GM18858 (cell line): Measurements from ENCODE around the gene RBSN.
"Not testable (repeated sequence)": the region's sequence is repeated elsewhere in the genome, so short reads cannot be mapped to it uniquely, and the experiment has no call there.

Experiments
- ATAC-seq: cut with Tn5 transposase; IDR thresholded peaks from one replicate; pipeline ENCODE4 v1.9.1; 2021; ENCODE audit not compliant: unreplicated experiment

Gene RBSN

GRCh38 chr3:15098503-15099363, at the start of gene RBSN:
TSS of gene RBSN (minus strand) at chr3:15099148. CDS start at chr3:15096120, 3,028 bp downstream.
- ATAC-seq = peak; percentile 75

- no peak for ATAC-seq
Measured at GRCh38 chr3:15148614-15149013, 49.7 kb upstream of the RBSN start.

DNA sequence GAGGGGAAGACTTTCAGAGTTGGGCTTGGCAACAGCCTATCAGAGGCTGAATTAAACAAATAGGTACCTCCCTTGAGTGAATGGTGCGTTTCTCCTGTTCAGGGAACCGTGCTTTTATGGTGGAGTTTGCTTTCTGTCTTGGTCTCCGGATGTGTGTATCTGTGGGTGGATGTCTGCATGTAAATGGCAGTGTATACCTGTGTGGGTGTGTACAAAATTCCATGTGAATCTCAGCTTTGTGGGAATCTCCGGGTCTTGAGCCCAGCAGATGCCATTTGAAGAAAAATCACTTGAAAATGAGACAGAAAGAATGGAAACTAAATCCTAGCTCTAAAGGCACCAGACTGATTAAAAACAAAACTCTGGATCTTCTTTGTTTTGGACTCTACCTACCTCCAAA, 37.9 kb upstream of the RBSN start:
- ATAC-seq = not testable (repeated sequence)

GRCh38 chr3:15134968-15135367, 36.0 kb upstream of the RBSN start:
- not testable (repeated sequence) for ATAC-seq

- not testable (repeated sequence) for ATAC-seq
Measured at GRCh38 chr3:15128403-15128802, 29.5 kb upstream of the RBSN start.

GRCh38 chr3:15126975-15127374, 28.0 kb upstream of the RBSN start:
- ATAC-seq = not testable (repeated sequence)

GRCh38 chr3:15122398-15122797, 23.4 kb upstream of the RBSN start:
- no peak for ATAC-seq

DNA sequence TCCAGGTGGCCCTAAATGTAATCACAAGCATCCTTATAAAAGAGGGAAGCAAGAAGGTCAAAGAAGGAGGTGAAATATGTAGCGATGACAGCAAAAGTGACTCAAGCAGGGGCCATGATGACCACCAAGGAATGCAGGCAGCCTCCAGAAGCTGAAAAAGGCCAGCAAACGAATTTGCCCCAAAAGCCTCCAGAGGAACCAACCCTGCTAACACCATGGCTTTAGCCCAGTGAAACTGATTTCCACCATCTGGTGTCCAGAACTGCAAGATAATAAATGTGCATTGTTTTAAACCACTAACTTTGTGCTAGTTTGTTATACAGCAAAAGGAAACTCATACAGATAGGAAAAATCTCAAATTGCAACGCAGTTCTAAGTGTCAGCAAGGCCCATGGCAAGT, 23.0 kb upstream of the RBSN start:
- no peak for ATAC-seq

- no peak for ATAC-seq
Measured at GRCh38 chr3:15120986-15121385, 22.0 kb upstream of the RBSN start.

DNA sequence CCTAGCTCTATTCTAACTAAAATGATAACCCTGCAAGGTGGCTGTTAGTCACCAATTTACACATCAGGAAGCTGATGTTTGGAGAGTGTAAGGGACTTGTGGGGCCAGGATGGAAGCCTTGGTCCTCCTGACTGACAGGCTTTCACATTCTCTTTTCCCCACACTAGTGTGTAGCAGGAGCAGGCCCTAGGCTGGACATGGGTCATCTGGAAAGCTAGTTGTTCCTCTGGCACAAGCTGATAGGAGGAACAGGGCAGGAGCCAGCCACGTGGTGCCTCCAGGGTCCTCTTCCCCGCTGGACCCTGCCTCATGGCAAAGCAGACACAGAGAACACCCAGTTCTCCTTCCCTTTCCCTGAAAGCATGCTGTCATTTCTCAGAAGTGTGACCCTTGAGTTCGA, 18.1 kb upstream of the RBSN start:
- no peak for ATAC-seq

GRCh38 chr3:15116032-15116669, 17.2 kb upstream of the RBSN start:
- no peak for ATAC-seq

DNA sequence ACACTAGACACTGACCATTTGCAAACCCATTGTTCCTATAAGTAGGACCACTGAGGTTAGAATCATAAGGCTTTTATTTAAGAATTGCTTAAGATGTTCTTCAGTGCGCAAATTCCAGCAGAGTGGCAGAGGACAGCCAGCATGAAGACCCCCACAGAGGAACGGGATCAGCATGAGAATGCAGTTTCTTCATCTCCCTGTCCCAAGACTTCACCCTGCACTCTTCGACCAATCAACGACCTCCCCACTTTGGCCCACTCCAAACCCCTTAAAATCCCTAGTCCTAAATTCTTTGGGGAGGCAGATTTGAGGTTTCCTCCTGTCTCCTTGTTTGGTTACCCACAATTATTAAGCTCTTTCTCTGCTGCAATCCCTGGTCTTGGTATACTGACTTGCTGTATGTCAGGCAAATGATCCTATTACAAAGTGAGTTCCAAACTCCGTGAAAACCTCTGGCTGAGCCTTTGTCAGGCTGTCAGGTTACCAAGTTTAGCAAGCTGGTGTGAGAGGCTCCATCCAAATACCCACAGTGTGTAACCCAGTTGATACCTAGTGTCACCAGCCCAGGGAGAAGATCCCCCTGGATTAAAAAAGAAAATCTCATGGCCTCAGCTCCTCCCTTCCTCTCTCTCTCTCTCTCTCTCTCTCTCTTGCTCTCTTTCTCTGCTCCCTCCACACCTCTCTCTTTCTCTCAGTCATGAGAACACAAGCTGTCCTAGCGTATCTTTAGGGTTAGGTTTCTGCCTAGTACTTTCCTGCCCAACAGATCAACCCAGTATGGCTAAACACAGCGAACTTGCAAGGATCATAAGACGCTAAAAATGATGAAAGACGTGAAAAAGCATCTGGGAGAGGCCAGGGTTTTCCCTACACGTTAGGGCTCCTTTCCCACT, 15.8 kb upstream of the RBSN start:
- no peak for ATAC-seq

GRCh38 chr3:15113884-15114283, 14.9 kb upstream of the RBSN start:
- no peak for ATAC-seq

DNA sequence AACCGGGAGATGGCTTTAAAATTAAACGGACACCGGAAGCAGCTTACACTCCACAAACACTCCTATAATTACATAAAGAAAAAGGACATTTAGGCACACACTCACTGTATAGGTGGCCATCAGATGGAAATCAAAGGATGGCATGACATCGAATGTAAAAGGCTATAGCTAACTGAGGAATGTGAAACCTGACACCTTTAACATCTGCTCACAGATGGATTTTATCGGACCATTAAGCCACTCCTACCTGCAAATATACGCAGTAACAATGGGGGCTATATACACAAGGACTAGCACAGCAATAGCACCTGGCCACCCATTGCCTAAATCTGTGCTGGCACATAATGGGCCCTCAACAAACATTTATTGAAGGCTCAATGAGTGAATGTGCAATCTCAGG, 14.5 kb upstream of the RBSN start:
- no peak for ATAC-seq

DNA sequence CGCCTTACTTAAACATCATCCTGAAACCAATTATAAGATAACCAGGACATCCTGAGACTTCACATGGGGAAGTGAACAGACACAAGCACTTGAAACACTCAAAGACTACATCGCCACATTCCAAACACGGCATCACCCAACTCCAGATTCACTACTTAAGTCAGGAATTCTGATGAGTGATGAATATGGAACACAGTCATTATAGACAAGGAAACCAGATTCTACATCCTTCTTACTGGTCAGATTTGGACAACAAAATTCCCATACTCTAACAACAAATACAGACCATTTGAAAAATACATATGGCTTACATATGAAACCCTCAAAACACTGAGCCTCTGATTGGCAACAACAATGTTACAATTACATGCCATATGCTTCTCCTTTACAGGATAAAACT, 13.1 kb upstream of the RBSN start:
- no peak for ATAC-seq

GRCh38 chr3:15110206-15110605, 11.3 kb upstream of the RBSN start:
- ATAC-seq = no peak

DNA sequence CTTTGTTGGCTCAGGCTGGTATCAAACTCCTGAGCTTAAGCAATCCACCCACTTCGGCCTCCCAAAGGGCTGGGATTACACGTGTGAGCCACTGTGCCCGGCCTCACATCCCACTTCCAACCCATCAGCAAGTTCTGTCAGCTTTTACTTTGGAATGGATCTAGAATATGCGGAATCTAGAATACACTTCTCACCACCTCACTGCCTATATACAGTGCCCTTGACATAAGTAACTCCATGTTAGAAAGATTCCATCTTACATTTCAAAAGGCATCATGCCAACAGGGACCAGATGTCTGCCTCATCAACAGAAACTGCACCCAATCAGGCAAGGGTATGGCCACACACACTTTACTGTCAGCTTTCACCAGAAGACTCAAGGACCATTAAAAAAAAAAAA, 9.9 kb upstream of the RBSN start:
- no peak for ATAC-seq

DNA sequence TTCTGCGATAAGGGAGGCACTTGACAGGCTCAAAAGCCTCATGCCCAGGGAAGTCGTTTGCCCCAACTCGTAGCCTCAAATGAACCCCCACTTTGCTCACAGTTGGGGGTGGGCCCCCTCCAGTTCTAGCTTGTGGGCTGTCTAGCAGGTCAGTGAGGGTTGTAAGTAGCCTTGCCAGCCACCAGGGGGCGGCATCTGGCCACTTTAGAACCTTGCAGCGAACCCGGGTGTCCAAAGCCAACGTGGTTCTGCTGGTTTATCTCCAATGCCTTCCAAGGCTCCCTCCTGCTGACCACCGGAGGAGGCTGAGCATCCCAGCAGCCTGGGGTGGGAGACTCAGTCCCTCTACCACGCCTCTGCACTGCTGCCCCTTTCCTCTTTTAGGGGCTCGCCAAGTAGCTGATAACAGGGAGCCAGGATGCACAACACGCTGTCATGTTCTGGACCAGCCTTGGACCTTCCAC, 9.2 kb upstream of the RBSN start:
- peak; percentile 83 for ATAC-seq

DNA sequence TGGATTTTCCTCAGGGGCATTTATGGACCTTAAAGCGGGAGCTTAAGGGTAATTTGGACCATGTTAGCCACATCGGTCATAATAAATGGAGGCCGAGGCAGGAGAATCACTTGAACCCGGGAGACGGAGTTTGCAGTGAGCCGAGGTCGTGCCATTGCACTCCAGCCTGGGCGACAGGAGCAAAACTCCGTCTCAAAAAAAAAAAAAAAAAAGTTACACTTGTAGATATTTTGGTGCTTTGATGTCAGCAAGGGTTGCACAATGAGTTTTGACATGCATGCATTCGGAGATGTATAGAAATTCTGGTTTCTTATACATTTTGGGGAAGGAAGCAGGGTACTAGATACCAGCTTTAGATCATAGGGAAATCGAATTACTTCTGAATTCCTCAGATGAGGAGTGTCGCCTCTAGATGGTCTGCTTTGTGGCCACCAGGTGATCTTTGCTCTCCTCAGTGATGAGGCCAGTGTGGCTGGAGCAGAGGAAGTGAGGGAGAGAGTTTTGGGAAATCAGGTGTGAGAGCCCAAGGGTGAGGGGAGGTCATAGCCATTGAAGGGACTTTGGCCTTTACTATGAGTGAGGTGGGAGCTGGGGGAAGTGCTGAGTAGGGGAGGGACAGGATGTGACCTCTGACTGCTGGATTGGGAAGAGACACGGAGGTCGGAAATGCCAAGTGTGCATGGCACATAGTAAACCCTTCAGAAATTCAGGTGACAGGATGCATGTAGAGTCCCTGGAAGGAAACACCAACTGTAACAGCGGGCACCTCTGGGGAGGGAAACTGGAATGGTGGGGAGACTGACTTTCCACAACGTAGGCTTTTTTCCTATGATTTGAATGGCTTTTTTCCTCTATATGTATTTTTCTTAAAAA, 8.4 kb upstream of the RBSN start:
- ATAC-seq = no peak

DNA sequence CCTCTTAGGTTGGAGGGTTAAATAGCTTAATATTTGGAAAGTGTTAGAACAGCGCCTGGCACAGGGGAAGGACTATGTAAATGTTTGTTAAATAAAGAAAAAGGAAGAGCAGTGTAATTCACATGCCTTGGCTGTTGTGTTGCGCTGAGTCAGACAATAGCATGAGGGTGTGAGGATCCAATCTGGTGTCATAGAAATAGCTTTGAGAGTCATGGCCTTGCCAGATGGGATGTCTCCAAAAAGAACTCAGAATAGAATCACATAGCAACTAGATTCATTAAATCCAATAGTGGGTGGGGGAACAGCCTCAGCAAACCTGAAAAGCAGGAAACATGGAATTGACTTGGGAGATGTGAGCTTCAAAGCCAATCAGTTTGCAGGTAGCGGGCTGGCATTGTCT, 3.9 kb upstream of the RBSN start:
- no peak for ATAC-seq
